NB4 (cell line): ENCODE measurements around the gene VCX2.
"Not testable (repeated sequence)": the region's sequence is repeated elsewhere in the genome, so short reads cannot be mapped to it uniquely, and the experiment has no call there.

Experiments used
- DNase-seq: peaks from one replicate; pipeline ENCODE4 v3.0.0; 2010; ENCODE audit warnings: low read depth
- H3K4me3 ChIP-seq: one replicate; pipeline ENCODE4 v1.5.1; 2011; ENCODE audit warnings: mild to moderate bottlenecking, low read depth, low read length, moderate library complexity
- CTCF ChIP-seq: IDR thresholded peaks from one replicate; pipeline ENCODE4 v1.5.1; 2012; ENCODE audit warnings: low read depth, low read length
- MYC ChIP-seq: IDR thresholded peaks from 2 replicates; pipeline ENCODE4 v1.6.1; 2011; ENCODE audit warnings: low read depth, low read length
- POLR2A ChIP-seq: IDR thresholded peaks from 2 replicates; pipeline ENCODE4 v1.6.1; 2011; ENCODE audit warnings: mild to moderate bottlenecking; ENCODE audit not compliant: insufficient read length; ENCODE audit errors: extremely low read depth
- TF ChIP-seq, protein P1 (sequence below): IDR thresholded peaks from 2 replicates; pipeline ENCODE4 v1.6.1; 2011; ENCODE audit warnings: low read depth, low read length

The VCX2 gene

GRCh38 chrX:8171169-8171568, at the start of gene VCX2:
Gene VCX2 (minus strand): TSS chrX:8171267. CDS start chrX:8170643, 624 bp downstream.
- DNase-seq, H3K4me3 ChIP-seq: not testable (repeated sequence)

DNA sequence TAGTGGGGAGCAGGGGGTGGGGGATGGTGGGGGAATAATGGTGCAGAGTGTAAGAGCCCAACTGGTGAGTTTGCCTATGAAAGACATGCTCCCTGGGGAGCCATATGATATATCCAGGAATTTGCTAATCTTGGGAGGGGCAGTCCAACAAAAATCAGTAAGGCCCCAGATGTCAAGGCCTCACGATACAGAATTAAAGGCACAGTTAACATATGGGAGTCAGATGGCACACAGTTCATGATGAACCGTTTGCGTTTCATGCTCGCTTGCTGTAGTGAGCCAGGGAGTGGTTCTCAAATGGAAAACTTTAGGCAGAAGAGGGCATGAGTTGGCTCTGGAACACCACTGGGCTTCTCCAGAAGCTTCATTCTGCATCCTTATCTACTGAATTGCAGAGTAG, 33.9 kb upstream of the VCX2 start:
- DNase-seq = no peak
- TF ChIP-seq, protein P1, sequence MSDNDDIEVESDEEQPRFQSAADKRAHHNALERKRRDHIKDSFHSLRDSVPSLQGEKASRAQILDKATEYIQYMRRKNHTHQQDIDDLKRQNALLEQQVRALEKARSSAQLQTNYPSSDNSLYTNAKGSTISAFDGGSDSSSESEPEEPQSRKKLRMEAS = no peak
- TF ChIP-seq POLR2A = no peak
- TF ChIP-seq CTCF = no peak
- TF ChIP-seq MYC = no peak
- H3K4me3 ChIP-seq = no peak overlapping the region

GRCh38 chrX:8204169-8204935, 33.3 kb upstream of the VCX2 start:
- no peak overlapping the region for H3K4me3 ChIP-seq
- TF ChIP-seq POLR2A = no peak
- no peak for TF ChIP-seq CTCF
- TF ChIP-seq, protein P1 = no peak
- no peak for TF ChIP-seq MYC
- no peak for DNase-seq

DNA sequence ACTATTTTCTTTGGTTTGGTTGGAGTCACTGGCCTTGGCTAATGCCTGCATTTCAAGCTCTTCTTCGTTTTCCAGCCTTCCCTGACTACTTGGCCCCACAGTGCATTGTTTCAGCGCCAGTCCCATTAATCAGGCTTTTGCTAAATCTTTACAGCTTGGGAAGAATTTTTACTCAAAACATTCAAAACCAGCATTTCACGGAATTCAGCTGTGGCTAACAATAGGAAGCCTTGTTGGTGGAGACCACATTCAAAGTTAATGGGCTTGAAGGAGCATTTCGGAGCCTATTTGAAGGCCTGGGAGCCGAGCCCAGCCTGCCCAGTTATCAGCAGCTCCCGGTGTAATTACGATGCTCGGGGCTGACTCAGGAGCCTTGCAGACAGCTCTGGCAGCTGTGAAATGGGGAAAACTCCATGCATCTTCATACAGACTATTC, 30.8 kb upstream of the VCX2 start:
- TF ChIP-seq CTCF (no peak), MYC (no peak), POLR2A (no peak)
- TF ChIP-seq, protein P1 = no peak

DNA sequence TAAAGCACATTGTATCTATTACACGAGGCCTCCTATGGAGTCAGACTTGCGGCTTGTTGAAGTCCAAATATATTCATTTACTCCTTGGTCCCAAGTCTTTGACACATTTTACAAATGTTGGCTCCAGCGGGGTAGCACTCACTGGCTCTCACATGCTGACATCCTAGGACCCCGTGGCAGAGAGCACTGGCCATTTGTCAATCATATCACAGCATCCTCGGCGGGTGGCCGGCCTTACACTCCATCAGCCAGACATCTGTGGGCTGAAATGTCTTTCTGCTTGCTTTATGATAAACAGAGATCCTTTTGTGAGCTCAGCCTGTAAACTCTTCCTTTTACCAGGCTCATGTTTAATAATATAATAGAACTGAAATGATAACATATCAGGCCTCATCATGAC, 25.7 kb upstream of the VCX2 start:
- TF ChIP-seq POLR2A (no peak), MYC (no peak), CTCF (no peak)
- TF ChIP-seq, protein P1 = no peak
- H3K4me3 ChIP-seq = no peak overlapping the region
- no peak for DNase-seq

More for the DNA sequence above, 30.8 kb upstream of the VCX2 start:
- no peak for DNase-seq
- H3K4me3 ChIP-seq = no peak overlapping the region

GRCh38 chrX:8194216-8194615, 23.1 kb upstream of the VCX2 start:
- no peak overlapping the region for H3K4me3 ChIP-seq
- no peak for DNase-seq
- TF ChIP-seq CTCF (no peak), POLR2A (no peak), MYC (no peak)
- TF ChIP-seq, protein P1 = no peak
